ENCODE results near the gene FAN1. TPM values are rescaled to one million over a fixed set of nuclear protein-coding genes. Genes with fewer than 3 reads are reported as not detected.

Gene FAN1
- total RNA-seq, 3 donors from 2014 or later: 15.2 to 27.5 (median 20.4) TPM

- H3K9me3 ChIP-seq: no peaks in the 10 kb centered on the region
- no peaks in the 10 kb centered on the region for H3K4me1 ChIP-seq (ENCODE audit: low read depth)
- ATAC-seq (no peak), DNase-seq (no peak)
- no peak for TF ChIP-seq CTCF (IDR thresholded peaks at IDR 0.05)
- H3K4me3 ChIP-seq: no peak overlapping the region
- intact Hi-C loops (cut with DNase I, micrococcal nuclease): no loop called here
- no peaks in the 10 kb centered on the region for H3K36me3 ChIP-seq (ENCODE audit: low read depth)
Observed at GRCh38 chr15:30969724-30970123, 66.0 kb downstream of the FAN1 start.

GRCh38 chr15:30973379-30973778 lies 69.7 kb downstream of the FAN1 start:
- no peaks in the 10 kb centered on the region for H3K9me3 ChIP-seq
- no peaks in the 10 kb centered on the region for H3K36me3 ChIP-seq (ENCODE audit: low read depth)
- intact Hi-C loops (cut with DNase I, micrococcal nuclease): no loop called here
- H3K4me3 ChIP-seq: no peak overlapping the region
- ATAC-seq (no peak), DNase-seq (no peak)
- TF ChIP-seq CTCF (IDR thresholded peaks at IDR 0.05): no peak
- H3K4me1 ChIP-seq (ENCODE audit: low read depth): peaks cover 1% of the 10 kb centered on the region

- ATAC-seq: no peak
- Histone ChIP-seq H3K4me1 (ENCODE audit: low read depth) (peaks cover 5% of the 10 kb centered on the region), H3K9me3 (no peaks in the 10 kb centered on the region), H3K36me3 (ENCODE audit: low read depth) (no peaks in the 10 kb centered on the region), H3K4me3 (no peak overlapping the region)
- DNase-seq: no peak
- no peak for TF ChIP-seq CTCF (IDR thresholded peaks at IDR 0.05)
- intact Hi-C loops (cut with DNase I, micrococcal nuclease): no loop called here
Observed at GRCh38 chr15:30974112-30974511, 70.4 kb downstream of the FAN1 start.

- H3K4me3 ChIP-seq: no peak overlapping the region
- peaks cover 5% of the 10 kb centered on the region for H3K4me1 ChIP-seq (ENCODE audit: low read depth)
- no peak for DNase-seq
- no peak for TF ChIP-seq CTCF (IDR thresholded peaks at IDR 0.05)
- ATAC-seq: no peak
- intact Hi-C loops (cut with DNase I, micrococcal nuclease): no loop called here
- no peaks in the 10 kb centered on the region for H3K36me3 ChIP-seq (ENCODE audit: low read depth)
- H3K9me3 ChIP-seq: no peaks in the 10 kb centered on the region
Observed at GRCh38 chr15:30978328-30978727, 74.6 kb downstream of the FAN1 start.

- peak; percentile 34 for ATAC-seq
Observed at GRCh38 chr15:30979457-30979856, 75.7 kb downstream of the FAN1 start.

More at GRCh38 chr15:30979457-30979856, 75.7 kb downstream of the FAN1 start:
- Histone ChIP-seq H3K9me3 (no peaks in the 10 kb centered on the region), H3K36me3 (ENCODE audit: low read depth) (no peaks in the 10 kb centered on the region), H3K4me3 (no peak overlapping the region), H3K4me1 (ENCODE audit: low read depth) (peaks cover 7% of the 10 kb centered on the region)
- TF ChIP-seq CTCF (IDR thresholded peaks at IDR 0.05): no peak
- DNase-seq: no peak
- intact Hi-C loops (cut with DNase I, micrococcal nuclease): no loop called here

All from mucosa of descending colon (tissue), 3 donors.